Body of pancreas (tissue), 4 donors: ENCODE data around the gene PPARA.

Experiments
- POLR2A ChIP-seq, 3 donors: fragments of 450-650 bp; IDR thresholded peaks; one replicate each; pipeline ENCODE4 v1.6.1; 2016; ENCODE audit warnings: antibody characterized with exemption in 3 of 3, mild to moderate bottlenecking in 2 of 3
- TF ChIP-seq, protein P1 (sequence below), 7 experiments: fragments of 450-650 bp in 4 of 7; fragments of 200-600 bp in 3 of 7; sonication (generic) in 3 of 7; IDR thresholded peaks; one replicate each; pipeline ENCODE4 v1.5.1; 2016 to 2019; ENCODE audit warnings: antibody characterized with exemption in 7 of 7

DNA sequence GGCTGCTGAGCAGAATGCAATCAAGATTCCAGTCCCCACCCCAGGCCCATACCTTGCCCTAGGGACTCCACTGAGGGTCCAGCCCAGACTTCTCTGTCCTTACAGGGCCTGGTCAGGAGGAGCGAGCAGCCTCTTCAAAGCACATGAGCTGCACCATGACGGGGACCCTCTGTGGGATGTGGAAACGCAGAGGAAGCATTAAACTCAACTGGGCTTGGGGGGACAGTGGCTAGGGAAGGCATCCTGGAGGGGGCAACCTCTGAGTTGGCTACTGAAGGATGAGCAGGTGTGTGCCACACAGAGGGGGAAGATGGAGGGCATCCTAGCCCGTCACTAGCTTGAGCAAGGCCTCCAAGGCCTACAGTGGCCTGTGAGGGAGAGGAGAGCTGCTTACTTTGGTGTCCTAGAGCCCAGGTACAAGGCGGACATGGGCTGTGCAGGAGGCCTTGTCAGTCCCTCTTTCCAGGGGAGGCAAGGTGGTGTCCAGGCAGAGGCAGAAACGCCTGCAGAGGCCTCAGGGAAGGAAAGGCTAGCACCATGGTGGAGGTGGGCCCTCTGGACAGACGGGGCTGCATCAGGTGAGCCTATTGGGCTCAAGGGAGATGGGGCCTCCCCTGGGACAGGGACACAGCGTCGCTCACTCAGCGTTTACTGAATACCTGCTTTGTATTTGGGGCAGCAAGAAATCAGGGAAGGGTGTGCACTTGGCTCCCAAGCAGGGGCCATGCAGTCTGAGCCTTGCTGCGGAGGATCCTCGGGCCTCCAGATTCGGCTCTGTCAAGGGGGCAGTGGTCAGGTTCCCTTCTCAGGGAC lies 131.7 kb downstream of the PPARA start:
- TF ChIP-seq, protein P1, sequence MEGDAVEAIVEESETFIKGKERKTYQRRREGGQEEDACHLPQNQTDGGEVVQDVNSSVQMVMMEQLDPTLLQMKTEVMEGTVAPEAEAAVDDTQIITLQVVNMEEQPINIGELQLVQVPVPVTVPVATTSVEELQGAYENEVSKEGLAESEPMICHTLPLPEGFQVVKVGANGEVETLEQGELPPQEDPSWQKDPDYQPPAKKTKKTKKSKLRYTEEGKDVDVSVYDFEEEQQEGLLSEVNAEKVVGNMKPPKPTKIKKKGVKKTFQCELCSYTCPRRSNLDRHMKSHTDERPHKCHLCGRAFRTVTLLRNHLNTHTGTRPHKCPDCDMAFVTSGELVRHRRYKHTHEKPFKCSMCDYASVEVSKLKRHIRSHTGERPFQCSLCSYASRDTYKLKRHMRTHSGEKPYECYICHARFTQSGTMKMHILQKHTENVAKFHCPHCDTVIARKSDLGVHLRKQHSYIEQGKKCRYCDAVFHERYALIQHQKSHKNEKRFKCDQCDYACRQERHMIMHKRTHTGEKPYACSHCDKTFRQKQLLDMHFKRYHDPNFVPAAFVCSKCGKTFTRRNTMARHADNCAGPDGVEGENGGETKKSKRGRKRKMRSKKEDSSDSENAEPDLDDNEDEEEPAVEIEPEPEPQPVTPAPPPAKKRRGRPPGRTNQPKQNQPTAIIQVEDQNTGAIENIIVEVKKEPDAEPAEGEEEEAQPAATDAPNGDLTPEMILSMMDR (IDR thresholded peaks at IDR 0.05) = no peak
- no peak for TF ChIP-seq POLR2A (IDR thresholded peaks at IDR 0.05)
